Activated CD8-positive, alpha-beta memory T cell treated with anti-CD3 and anti-CD28 coated beads, Interleukin-2, amount 50 U/mL, for 1 hour (primary cell): ENCODE measurements around the gene SYN1.
A peak's percentile ranks its signal among the peaks of the same experiment; 100 is the strongest.

Source experiments
- DNase-seq: peaks from one replicate; pipeline ENCODE4 v3.0.0-alpha.2; 2020; ENCODE audit errors: extremely low read depth

Gene SYN1

DNA sequence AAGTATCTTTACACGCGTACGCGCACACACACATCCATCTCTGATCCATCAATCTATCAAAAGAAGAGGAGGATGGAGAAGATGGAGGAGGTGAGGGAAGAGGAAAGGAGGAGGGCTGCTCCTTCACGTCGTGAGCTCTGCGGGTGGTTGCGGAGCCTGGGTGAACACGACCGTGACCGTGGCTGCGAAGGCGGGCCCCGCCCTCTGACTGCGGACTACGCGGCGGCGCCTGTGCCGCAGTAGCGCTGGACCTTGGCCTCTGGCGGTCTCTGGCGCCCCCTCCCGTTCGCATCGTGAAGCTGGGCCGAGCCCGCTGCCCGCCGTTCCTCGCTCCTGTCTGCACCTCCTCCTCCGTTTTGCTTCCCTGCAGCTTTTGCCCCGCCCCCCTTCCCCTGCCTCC lies 96.4 kb downstream of the SYN1 start:
- peak; percentile 36 for DNase-seq
